ENCODE data around the gene PRXL2C. TPM values are rescaled to one million over a fixed set of nuclear protein-coding genes. Genes with fewer than 3 reads are reported as not detected.

The PRXL2C gene
- total and polyA plus RNA-seq, 2 of the 13 experiments (the other 11 are each of a cell fraction or from before 2014, with no cell fraction given) = 11.0 to 13.2 TPM

- TF ChIP-seq ZNF142 (CRISPR knock-in tag; IDR thresholded peaks at IDR 0.05) = no peak
- no peak for TF ChIP-seq ZMYM4 (CRISPR knock-in tag; IDR thresholded peaks at IDR 0.05)
- TF ChIP-seq ZNF780A (CRISPR knock-in tag; IDR thresholded peaks at IDR 0.05) = no peak
- no peak for TF ChIP-seq NR1H2 (CRISPR knock-in tag; IDR thresholded peaks at IDR 0.05; ENCODE audit: borderline replicate concordance, low read depth)
- no peak for TF ChIP-seq ZNF614 (CRISPR knock-in tag; IDR thresholded peaks at IDR 0.05; ENCODE audit: borderline replicate concordance)
- no peak for TF ChIP-seq AFF4 (CRISPR knock-in tag; IDR thresholded peaks at IDR 0.05)
- no peak for TF ChIP-seq ZNF280B (CRISPR knock-in tag; IDR thresholded peaks at IDR 0.05; ENCODE audit: borderline replicate concordance)
- TF ChIP-seq PHF20 (CRISPR knock-in tag; IDR thresholded peaks at IDR 0.05) = no peak
- no peak for TF ChIP-seq TCF12 (IDR thresholded peaks at IDR 0.05)
- TF ChIP-seq TCF12 (CRISPR knock-in tag; IDR thresholded peaks at IDR 0.05) = no peak
- TF ChIP-seq SKI (IDR thresholded peaks at IDR 0.05; ENCODE audit: partially characterized antibody) = no peak
- TF ChIP-seq SIN3B (IDR thresholded peaks at IDR 0.05; ENCODE audit: low read length) = no peak
- no peak for TF ChIP-seq TBL1XR1 (IDR thresholded peaks at IDR 0.05; ENCODE audit: borderline replicate concordance, low read length, partially characterized antibody)
- peak; percentile 45; the same call in 1 of the 2 replicates for TF ChIP-seq SAP130 (CRISPR knock-in tag; IDR thresholded peaks at IDR 0.05; ENCODE audit: low read depth)
- TF ChIP-seq KLF9 (CRISPR knock-in tag; IDR thresholded peaks at IDR 0.05; ENCODE audit: low read depth) = no peak
- no peak for TF ChIP-seq ZNF704 (CRISPR knock-in tag; IDR thresholded peaks at IDR 0.05; ENCODE audit: borderline replicate concordance)
- TF ChIP-seq ZSCAN25 (CRISPR knock-in tag; IDR thresholded peaks at IDR 0.05) = no peak
These were observed 13.6 kb downstream of the PRXL2C start (continued) for GRCh38 chr9:96641514-96641913.
